ENCODE measurements around the gene OR2V2. TPM values are rescaled to one million over a fixed set of nuclear protein-coding genes. Genes with fewer than 3 reads are reported as not detected.
"Not testable (repeated sequence)": the region's sequence is repeated elsewhere in the genome, so short reads cannot be mapped to it uniquely, and the experiment has no call there.

Gene OR2V2
- total and polyA plus RNA-seq, 4 donors, result 0.06 TPM; not detected in 3

GRCh38 chr5:181158869-181159268, 11.5 kb downstream of the OR2V2 start:
- Histone ChIP-seq H3K9me3 (ENCODE audit: control insufficient read depth, insufficient read depth, low read length) (no peaks in the 10 kb centered on the region), H3K36me3 (ENCODE audit: control insufficient read depth, insufficient read depth, low read length) (no peaks in the 10 kb centered on the region), H3K27ac (ENCODE audit: low read depth, low read length) (no peak overlapping the region), H3K27me3 (ENCODE audit: control insufficient read depth, insufficient read depth, low read length) (peaks cover 15% of the 10 kb centered on the region), H3K4me3 (ENCODE audit: low read depth, low read length) (no peak overlapping the region), H3K4me1 (ENCODE audit: control insufficient read depth, insufficient read depth, low read length) (peaks cover 19% of the 10 kb centered on the region)
- DNase-seq (ENCODE audit: low read depth in 4 of 6, low spot score in 6 of 6), result no peak
- WGBS (ENCODE audit: insufficient coverage), result no CpG with 5 or more reads among the region's 3 CpGs

GRCh38 chr5:181159286-181160151, 12.1 kb downstream of the OR2V2 start:
- no peak overlapping the region for H3K4me3 ChIP-seq (ENCODE audit: low read depth, low read length)
- H3K4me1 ChIP-seq (ENCODE audit: control insufficient read depth, insufficient read depth, low read length), result peaks cover 23% of the 10 kb centered on the region
- 70% methylated on average over 14 of the region's 20 CpGs for WGBS (ENCODE audit: insufficient coverage)
- DNase-seq (ENCODE audit: low read depth in 4 of 6, low spot score in 6 of 6), result peak in 5 of 6 donors; percentile 65 to 94 (median 66)
- peaks cover 19% of the 10 kb centered on the region for H3K27me3 ChIP-seq (ENCODE audit: control insufficient read depth, insufficient read depth, low read length)
- no peak overlapping the region for H3K27ac ChIP-seq (ENCODE audit: low read depth, low read length)
- no peaks in the 10 kb centered on the region for H3K36me3 ChIP-seq (ENCODE audit: control insufficient read depth, insufficient read depth, low read length)
- no peaks in the 10 kb centered on the region for H3K9me3 ChIP-seq (ENCODE audit: control insufficient read depth, insufficient read depth, low read length)

- peaks cover 24% of the 10 kb centered on the region for H3K27me3 ChIP-seq (ENCODE audit: control insufficient read depth, insufficient read depth, low read length)
- H3K27ac ChIP-seq (ENCODE audit: low read depth, low read length), result peak overlapping the region; percentile 35
- peaks cover 26% of the 10 kb centered on the region for H3K4me1 ChIP-seq (ENCODE audit: control insufficient read depth, insufficient read depth, low read length)
- H3K4me3 ChIP-seq (ENCODE audit: low read depth, low read length), result peak overlapping the region; percentile 40
- peak in 2 of 6 donors; percentile 80 to 86 for DNase-seq (ENCODE audit: low read depth in 4 of 6, low spot score in 6 of 6)
- H3K9me3 ChIP-seq (ENCODE audit: control insufficient read depth, insufficient read depth, low read length), result no peaks in the 10 kb centered on the region
- no peaks in the 10 kb centered on the region for H3K36me3 ChIP-seq (ENCODE audit: control insufficient read depth, insufficient read depth, low read length)
- 53% methylated on average over 15 of the region's 21 CpGs for WGBS (ENCODE audit: insufficient coverage)
Measured at GRCh38 chr5:181160152-181160754, 12.9 kb downstream of the OR2V2 start.

- H3K9me3 ChIP-seq (ENCODE audit: control insufficient read depth, insufficient read depth, low read length); H3K36me3 ChIP-seq (ENCODE audit: control insufficient read depth, insufficient read depth, low read length): not testable (repeated sequence)
- WGBS (ENCODE audit: insufficient coverage), result 3% methylated on average over 12 of the region's 48 CpGs
- H3K4me1 ChIP-seq (ENCODE audit: control insufficient read depth, insufficient read depth, low read length), result peaks cover 26% of the 10 kb centered on the region
- peak overlapping the region; percentile 25 for H3K27ac ChIP-seq (ENCODE audit: low read depth, low read length)
- peak overlapping the region; percentile 29 for H3K4me3 ChIP-seq (ENCODE audit: low read depth, low read length)
- peak in 3 of 6 donors; percentile 70 to 95 (median 91) for DNase-seq (ENCODE audit: low read depth in 4 of 6, low spot score in 6 of 6)
- peaks cover 30% of the 10 kb centered on the region for H3K27me3 ChIP-seq (ENCODE audit: control insufficient read depth, insufficient read depth, low read length)
Measured at GRCh38 chr5:181160755-181161533, 13.6 kb downstream of the OR2V2 start.

DNA sequence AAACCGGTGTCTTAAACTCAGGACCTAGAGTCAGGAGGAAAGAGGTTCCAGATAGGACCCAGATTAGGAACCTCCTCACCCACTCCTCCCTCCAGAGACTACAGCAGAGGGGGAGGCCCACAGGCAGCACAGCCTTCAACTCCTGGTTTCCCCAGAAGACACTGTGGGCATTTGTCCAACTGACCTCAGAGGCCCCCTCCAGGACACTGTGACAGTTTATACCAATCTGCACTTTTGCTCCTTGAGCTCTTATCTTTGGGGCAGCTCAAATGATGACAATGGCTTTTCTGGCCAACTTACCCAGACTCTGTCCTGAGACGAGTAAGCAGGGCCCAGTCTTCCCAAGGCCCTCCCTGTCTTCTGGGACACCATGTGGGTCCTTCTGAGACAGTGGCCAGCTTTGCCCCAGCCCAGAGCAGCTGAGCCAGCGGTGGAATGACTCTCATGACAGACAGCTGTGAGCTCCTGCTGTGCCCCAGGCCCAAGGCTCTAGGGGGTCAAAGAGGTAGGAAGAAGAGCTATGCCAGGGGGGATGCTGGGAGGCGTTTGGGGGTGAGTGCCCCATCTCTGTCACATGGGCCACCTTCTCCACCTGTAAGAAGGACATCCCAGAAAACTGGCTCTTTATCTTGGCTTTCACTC, 14.3 kb downstream of the OR2V2 start:
- Histone ChIP-seq H3K36me3 (ENCODE audit: control insufficient read depth, insufficient read depth, low read length) (no peaks in the 10 kb centered on the region), H3K27me3 (ENCODE audit: control insufficient read depth, insufficient read depth, low read length) (peaks cover 36% of the 10 kb centered on the region), H3K4me1 (ENCODE audit: control insufficient read depth, insufficient read depth, low read length) (peaks cover 26% of the 10 kb centered on the region), H3K27ac (ENCODE audit: low read depth, low read length) (peak overlapping the region; percentile 25), H3K4me3 (ENCODE audit: low read depth, low read length) (peak overlapping the region; percentile 29), H3K9me3 (ENCODE audit: control insufficient read depth, insufficient read depth, low read length) (no peaks in the 10 kb centered on the region)
- WGBS (ENCODE audit: insufficient coverage), result 76% methylated on average over 1 of the region's 4 CpGs
- DNase-seq (ENCODE audit: low read depth in 4 of 6, low spot score in 6 of 6), result no peak

GRCh38 chr5:181163487-181164075, 16.2 kb downstream of the OR2V2 start:
- Histone ChIP-seq H3K4me3 (ENCODE audit: low read depth, low read length) (no peak overlapping the region), H3K4me1 (ENCODE audit: control insufficient read depth, insufficient read depth, low read length) (peaks cover 26% of the 10 kb centered on the region), H3K27me3 (ENCODE audit: control insufficient read depth, insufficient read depth, low read length) (peaks cover 53% of the 10 kb centered on the region), H3K27ac (ENCODE audit: low read depth, low read length) (no peak overlapping the region), H3K9me3 (ENCODE audit: control insufficient read depth, insufficient read depth, low read length) (no peaks in the 10 kb centered on the region), H3K36me3 (ENCODE audit: control insufficient read depth, insufficient read depth, low read length) (no peaks in the 10 kb centered on the region)
- DNase-seq (ENCODE audit: low read depth in 4 of 6, low spot score in 6 of 6), result no peak
- 30% methylated on average over 12 of the region's 16 CpGs for WGBS (ENCODE audit: insufficient coverage)

- no peaks in the 10 kb centered on the region for H3K36me3 ChIP-seq (ENCODE audit: control insufficient read depth, insufficient read depth, low read length)
- no peak overlapping the region for H3K4me3 ChIP-seq (ENCODE audit: low read depth, low read length)
- no peak for DNase-seq (ENCODE audit: low read depth in 4 of 6, low spot score in 6 of 6)
- H3K27me3 ChIP-seq (ENCODE audit: control insufficient read depth, insufficient read depth, low read length), result peaks cover 60% of the 10 kb centered on the region
- no peak overlapping the region for H3K27ac ChIP-seq (ENCODE audit: low read depth, low read length)
- 8% methylated on average over 40 of the region's 52 CpGs for whole genome bisulfite sequencing (ENCODE audit: insufficient coverage)
- peaks cover 26% of the 10 kb centered on the region for H3K4me1 ChIP-seq (ENCODE audit: control insufficient read depth, insufficient read depth, low read length)
- no peaks in the 10 kb centered on the region for H3K9me3 ChIP-seq (ENCODE audit: control insufficient read depth, insufficient read depth, low read length)
Measured at GRCh38 chr5:181164076-181164952, 16.9 kb downstream of the OR2V2 start.

DNA sequence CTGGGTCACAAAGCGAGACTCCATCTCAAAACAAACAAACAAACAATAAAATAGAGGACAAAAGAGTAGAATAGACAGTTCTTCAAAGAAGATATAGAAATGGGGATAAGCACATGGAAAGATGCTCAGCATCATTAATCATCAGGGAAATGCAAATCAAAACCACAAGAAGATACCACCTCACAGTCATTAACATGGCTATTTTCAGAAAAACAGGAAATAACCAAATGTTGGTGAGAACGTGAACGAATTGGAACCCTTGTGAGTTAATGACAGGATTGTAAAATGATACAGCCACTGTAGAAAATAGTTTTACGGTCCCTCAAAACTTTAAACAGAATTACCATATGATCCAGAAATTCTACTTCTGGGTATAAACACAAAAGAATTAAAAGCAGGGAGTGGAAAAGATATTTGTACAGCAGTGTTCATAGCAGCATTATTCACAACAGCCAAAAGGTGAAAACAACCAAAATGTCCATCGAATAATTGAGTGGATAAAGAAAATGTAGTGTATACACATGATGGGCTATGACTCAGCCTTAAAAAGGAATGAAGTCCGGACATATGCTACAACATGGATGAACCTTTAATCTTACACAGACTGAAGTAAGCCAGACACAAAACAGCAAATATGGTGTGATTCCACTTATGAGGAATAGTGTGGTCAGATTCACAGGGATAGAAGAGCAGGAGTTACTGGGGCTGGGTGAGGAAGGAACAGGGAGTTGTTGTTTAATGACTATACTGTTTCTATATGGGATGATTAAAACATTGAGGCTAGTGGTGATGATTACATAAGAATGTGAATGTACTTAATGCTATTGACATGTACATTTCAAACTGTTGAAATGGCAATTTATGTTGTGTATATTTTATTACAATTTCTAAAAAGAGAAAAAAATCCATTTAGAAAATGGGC, 19.7 kb downstream of the OR2V2 start:
- no CpG with 5 or more reads among the region's 6 CpGs for WGBS (ENCODE audit: insufficient coverage)
- no peak overlapping the region for H3K27ac ChIP-seq (ENCODE audit: low read depth, low read length)
- H3K4me1 ChIP-seq (ENCODE audit: control insufficient read depth, insufficient read depth, low read length), result peaks cover 16% of the 10 kb centered on the region
- no peak overlapping the region for H3K4me3 ChIP-seq (ENCODE audit: low read depth, low read length)
- DNase-seq (ENCODE audit: low read depth in 4 of 6, low spot score in 6 of 6), result no peak
- no peaks in the 10 kb centered on the region for H3K36me3 ChIP-seq (ENCODE audit: control insufficient read depth, insufficient read depth, low read length)
- H3K9me3 ChIP-seq (ENCODE audit: control insufficient read depth, insufficient read depth, low read length), result no peaks in the 10 kb centered on the region
- H3K27me3 ChIP-seq (ENCODE audit: control insufficient read depth, insufficient read depth, low read length), result peaks cover 86% of the 10 kb centered on the region
